NT2/D1 (cell line): ENCODE measurements around the gene DTX2.
"Not testable (repeated sequence)": the region's sequence is repeated elsewhere in the genome, so short reads cannot be mapped to it uniquely, and the experiment has no call there.

ENCODE experiments used
- SUZ12 ChIP-seq: IDR thresholded peaks from 2 replicates; pipeline ENCODE4 v1.6.1; 2011; ENCODE audit not compliant: insufficient read length, insufficient read depth; ENCODE audit errors: extremely low read depth
- YY1 ChIP-seq: IDR thresholded peaks from 2 replicates; pipeline ENCODE4 v1.6.1; 2011; ENCODE audit not compliant: insufficient read length, insufficient read depth

GRCh38 chr7:76495717-76496116, 34.2 kb downstream of the DTX2 start:
- not testable (repeated sequence) for TF ChIP-seq SUZ12, YY1
